Endothelial cell of umbilical vein (primary cell): ENCODE data around the gene EDN1.

Source experiments
- EZH2 ChIP-seq: IDR thresholded peaks from 2 replicates; pipeline ENCODE4 v1.6.1; 2012; ENCODE audit warnings: borderline replicate concordance, low read depth, mild to moderate bottlenecking, moderate library complexity, low read length, inconsistent platforms; ENCODE audit not compliant: severe bottlenecking
- GATA2 ChIP-seq: IDR thresholded peaks from 2 replicates; pipeline ENCODE4 v1.7.0; 2011; ENCODE audit warnings: low read depth, mild to moderate bottlenecking, moderate library complexity, mixed read lengths, low read length; ENCODE audit not compliant: insufficient read length, insufficient read depth
- POLR2A ChIP-seq: IDR thresholded peaks from 2 replicates; pipeline ENCODE4 v1.6.1; 2012; ENCODE audit warnings: low read depth, mild to moderate bottlenecking, control low read depth, low read length
- TF ChIP-seq, protein P1 (sequence below), 2 donors: IDR thresholded peaks; 1 replicate in 1 of 2; 2 replicates in 1 of 2; pipeline ENCODE4 v1.5.1; 2011; ENCODE audit warnings: low read length in 2 of 2, mild to moderate bottlenecking in 2 of 2, moderate library complexity in 2 of 2, control low read depth in 1 of 2, inconsistent platforms in 1 of 2, low read depth in 1 of 2; ENCODE audit not compliant: insufficient read depth in 1 of 2; ENCODE audit errors: extremely low read depth in 1 of 2

DNA sequence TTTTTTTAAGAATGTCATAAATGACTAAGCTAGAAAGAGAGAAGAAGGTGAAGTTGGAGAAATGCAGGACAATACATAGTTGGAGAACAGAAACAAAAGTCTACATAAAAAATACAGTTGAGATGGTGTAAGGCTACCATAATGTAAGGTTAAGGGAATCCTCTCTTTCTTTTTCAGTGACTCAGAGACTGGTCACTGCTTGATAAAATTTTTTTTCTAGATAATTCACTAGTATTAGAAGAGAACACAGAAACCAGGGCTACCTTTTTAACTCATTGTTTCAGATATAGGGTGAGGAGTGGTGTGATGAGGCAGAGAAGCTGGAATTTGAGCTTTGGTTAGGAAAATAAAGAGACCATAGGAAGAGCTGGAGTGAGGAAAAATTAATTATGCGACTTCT lies 18.2 kb upstream of the EDN1 start:
- TF ChIP-seq, protein P1, sequence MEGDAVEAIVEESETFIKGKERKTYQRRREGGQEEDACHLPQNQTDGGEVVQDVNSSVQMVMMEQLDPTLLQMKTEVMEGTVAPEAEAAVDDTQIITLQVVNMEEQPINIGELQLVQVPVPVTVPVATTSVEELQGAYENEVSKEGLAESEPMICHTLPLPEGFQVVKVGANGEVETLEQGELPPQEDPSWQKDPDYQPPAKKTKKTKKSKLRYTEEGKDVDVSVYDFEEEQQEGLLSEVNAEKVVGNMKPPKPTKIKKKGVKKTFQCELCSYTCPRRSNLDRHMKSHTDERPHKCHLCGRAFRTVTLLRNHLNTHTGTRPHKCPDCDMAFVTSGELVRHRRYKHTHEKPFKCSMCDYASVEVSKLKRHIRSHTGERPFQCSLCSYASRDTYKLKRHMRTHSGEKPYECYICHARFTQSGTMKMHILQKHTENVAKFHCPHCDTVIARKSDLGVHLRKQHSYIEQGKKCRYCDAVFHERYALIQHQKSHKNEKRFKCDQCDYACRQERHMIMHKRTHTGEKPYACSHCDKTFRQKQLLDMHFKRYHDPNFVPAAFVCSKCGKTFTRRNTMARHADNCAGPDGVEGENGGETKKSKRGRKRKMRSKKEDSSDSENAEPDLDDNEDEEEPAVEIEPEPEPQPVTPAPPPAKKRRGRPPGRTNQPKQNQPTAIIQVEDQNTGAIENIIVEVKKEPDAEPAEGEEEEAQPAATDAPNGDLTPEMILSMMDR (IDR thresholded peaks at IDR 0.05; ENCODE audit: extremely low read depth in 1 of 2, insufficient read depth in 1 of 2, low read depth in 1 of 2, low read length in 2 of 2), result no peak
- TF ChIP-seq EZH2 (no peak), POLR2A (no peak), GATA2 (no peak)
